Activated CD8-positive, alpha-beta memory T cell treated with anti-CD3 and anti-CD28 coated beads for 36 hours (primary cell): ENCODE results near the gene VPS18. TPM values are rescaled to one million over a fixed set of nuclear protein-coding genes. Genes with fewer than 3 reads are reported as not detected.

Source experiments
- CTCF ChIA-PET: fragments of 350-600 bp; sonication (Branson Sonifier 250); formaldehyde crosslinking; loops from one replicate; lab custom pipeline; 2021; ENCODE audit warnings: antibody characterized with exemption; lab: Charles Lee
- POLR2A ChIA-PET: fragments of 350-600 bp; sonication (Branson Sonifier 250); formaldehyde crosslinking; loops from one replicate; lab custom pipeline; 2021; ENCODE audit warnings: antibody characterized with exemption; lab: Charles Lee
- total RNA-seq, 2 experiments: library from RNA; stranded (reverse); gene quantifications; one replicate each; pipeline ENCODE4 v1.2.3, GENCODE V29; 2021

The VPS18 gene
- total RNA-seq, result 10 to 100 TPM; 16.0 to 16.8 TPM

- ChIA-PET CTCF (interaction anchor here (0.5 to 5.3 kb wide), 20 partner anchors 9 to 827 kb away, joined by 3 to 66 read pairs (median 4); partner anchors contain the start of genes CHAC1, DLL4, RHOV and SPINT1), POLR2A (interaction anchor here (0.6 to 2.3 kb wide), 8 partner anchors 35 to 388 kb away, joined by 3 to 21 read pairs (median 4); partner anchors contain the start of genes CHAC1, RAD51 and SPINT1)
These were observed at the start of gene VPS18 for GRCh38 chr15:40893733-40894680. VPS18 (plus strand) TSS chr15:40894450; CDS start chr15:40894769, 319 bp downstream.

GRCh38 chr15:40844696-40845030 is 49.6 kb upstream of the VPS18 start:
- POLR2A ChIA-PET, result interaction anchor here (0.6 to 1.3 kb wide), 3 partner anchors 22 to 101 kb away, joined by 3 to 5 read pairs (median 3); partner anchors contain the start of gene VPS18
- CTCF ChIA-PET, result interaction anchor here (0.6 to 3.7 kb wide), 6 partner anchors 10 to 62 kb away, joined by 3 to 38 read pairs (median 5); partner anchors contain the start of gene VPS18

DNA sequence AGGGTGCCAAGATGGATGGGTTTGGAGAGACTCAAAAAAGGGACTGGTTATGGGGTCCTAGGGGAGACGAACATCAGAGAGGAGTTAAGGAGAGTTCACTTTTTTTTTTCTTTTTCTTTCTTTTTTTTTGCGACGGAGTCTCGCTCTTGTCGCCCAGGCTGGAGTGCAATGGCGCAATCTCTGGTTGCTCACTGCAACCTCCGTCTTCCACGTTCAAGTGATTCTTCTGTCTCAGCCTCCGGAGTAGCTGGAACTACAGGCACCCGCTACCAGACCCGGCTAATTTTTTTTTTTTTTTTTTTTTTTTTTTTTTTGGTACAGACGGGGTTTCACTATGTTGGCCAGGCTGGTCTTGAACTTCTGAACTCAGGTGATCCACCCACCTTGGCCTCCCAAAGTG is 49.2 kb upstream of the VPS18 start:
- ChIA-PET CTCF (interaction anchor here (0.6 to 3.7 kb wide), 6 partner anchors 10 to 61 kb away, joined by 3 to 38 read pairs (median 5); partner anchors contain the start of gene VPS18), POLR2A (interaction anchor here (0.6 kb wide), 1 partner anchor 22 kb away, joined by 5 read pairs; no protein-coding TSS in a partner anchor)

DNA sequence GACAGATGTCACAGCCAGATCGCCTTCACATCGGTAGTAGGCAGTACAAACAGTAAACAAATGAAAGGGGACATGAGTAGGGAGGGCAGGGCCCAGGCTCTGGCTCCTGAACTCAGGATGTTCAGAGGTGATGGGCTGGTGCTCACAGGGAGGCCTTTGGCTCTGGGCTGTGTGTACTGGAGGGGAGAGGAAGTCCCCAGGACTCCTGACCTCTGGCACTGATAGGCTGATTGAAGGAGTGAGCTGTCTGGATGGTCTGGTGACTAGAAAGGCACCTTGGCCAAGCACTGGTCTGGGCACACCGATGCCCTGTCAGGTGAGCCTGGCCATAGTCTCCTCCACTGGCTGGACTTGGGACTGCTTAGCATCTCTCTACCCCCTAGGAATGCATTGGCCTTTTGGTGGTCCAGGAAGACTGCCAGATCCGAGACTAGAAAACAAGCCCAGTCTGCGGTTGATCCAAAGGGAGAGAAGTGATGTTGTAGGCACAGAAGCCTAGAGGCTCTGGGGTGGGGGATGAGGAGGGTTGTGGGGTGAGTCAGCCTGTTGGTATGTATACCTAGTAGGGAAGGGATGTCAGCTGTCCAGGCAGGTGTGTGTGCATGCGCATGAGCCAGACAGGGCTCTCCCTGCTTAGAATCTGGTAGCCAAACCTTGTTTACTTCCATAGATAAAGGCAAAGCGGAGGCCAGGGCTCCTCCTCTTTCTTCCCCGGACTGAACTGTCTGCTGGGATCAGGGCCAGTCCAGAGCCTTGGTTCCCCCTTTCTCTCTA is 48.6 kb upstream of the VPS18 start:
- POLR2A ChIA-PET, result no interaction called here
- CTCF ChIA-PET, result interaction anchor here (2.5 to 3.7 kb wide), 2 partner anchors 13 kb away, joined by 22 to 38 read pairs; no protein-coding TSS in a partner anchor

- ChIA-PET CTCF (interaction anchor here (2.5 kb wide), 1 partner anchor 11 kb away, joined by 22 read pairs; no protein-coding TSS in a partner anchor), POLR2A (no interaction called here)
These were observed 47.4 kb upstream of the VPS18 start for GRCh38 chr15:40846841-40847222.

GRCh38 chr15:40847223-40847961 is 46.9 kb upstream of the VPS18 start:
- ChIA-PET CTCF (interaction anchor here (0.6 to 2.5 kb wide), 3 partner anchors 11 to 259 kb away, joined by 3 to 22 read pairs (median 3); no protein-coding TSS in a partner anchor), POLR2A (interaction anchor here (0.5 to 0.6 kb wide), 2 partner anchors 14 to 571 kb away, joined by 3 read pairs; no protein-coding TSS in a partner anchor)

GRCh38 chr15:40850576-40851112 is 43.6 kb upstream of the VPS18 start:
- CTCF ChIA-PET, result interaction anchor here (0.5 to 1.6 kb wide), 2 partner anchors 8 to 21 kb away, joined by 3 to 8 read pairs; no protein-coding TSS in a partner anchor
- POLR2A ChIA-PET, result no interaction called here

- CTCF ChIA-PET, result interaction anchor here (1.0 to 3.1 kb wide), 2 partner anchors 40 to 54 kb away, joined by 3 to 12 read pairs; no protein-coding TSS in a partner anchor
- POLR2A ChIA-PET, result no interaction called here
These were observed 41.7 kb upstream of the VPS18 start for GRCh38 chr15:40852529-40852928.

GRCh38 chr15:40853241-40853890 is 40.9 kb upstream of the VPS18 start:
- CTCF ChIA-PET, result interaction anchor here (1.0 to 3.1 kb wide), 2 partner anchors 39 to 53 kb away, joined by 3 to 12 read pairs; no protein-coding TSS in a partner anchor
- POLR2A ChIA-PET, result no interaction called here

DNA sequence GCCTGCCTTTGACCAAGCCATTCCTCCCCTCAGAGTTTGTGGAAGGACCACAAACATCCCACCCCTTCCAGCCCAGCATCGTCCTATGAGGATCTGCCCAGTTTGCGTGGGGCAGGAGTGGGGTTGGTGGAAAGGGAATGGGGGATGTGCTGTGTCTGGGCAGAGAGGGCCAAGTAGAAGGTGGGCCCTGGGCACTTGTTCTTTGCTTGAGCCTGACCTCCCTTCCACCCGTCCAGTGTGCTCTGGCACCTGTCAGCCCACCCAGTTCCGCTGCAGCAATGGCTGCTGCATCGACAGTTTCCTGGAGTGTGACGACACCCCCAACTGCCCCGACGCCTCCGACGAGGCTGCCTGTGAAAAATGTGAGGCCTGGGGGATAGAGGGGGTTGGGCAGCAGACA is 40.1 kb upstream of the VPS18 start:
- CTCF ChIA-PET, result interaction anchor here (1.6 to 3.1 kb wide), 2 partner anchors 38 to 40 kb away, joined by 6 to 12 read pairs; partner anchors contain the start of gene VPS18
- POLR2A ChIA-PET, result no interaction called here

- ChIA-PET CTCF (interaction anchor here (1.1 to 3.1 kb wide), 3 partner anchors 16 to 39 kb away, joined by 3 to 12 read pairs (median 6); partner anchors contain the start of gene VPS18), POLR2A (no interaction called here)
These were observed 38.5 kb upstream of the VPS18 start for GRCh38 chr15:40855706-40856234.

- CTCF ChIA-PET, result interaction anchor here (0.5 to 4.3 kb wide), 11 partner anchors 10 to 1693 kb away, joined by 3 to 63 read pairs (median 18); partner anchors contain the start of genes DNAJC17, RHOV, SPINT1 and ZFYVE19
- POLR2A ChIA-PET, result no interaction called here
These were observed 37.5 kb upstream of the VPS18 start for GRCh38 chr15:40856746-40857145.

- ChIA-PET POLR2A (interaction anchor here (0.9 to 2.2 kb wide), 3 partner anchors 34 to 51 kb away, joined by 4 to 21 read pairs (median 4); partner anchors contain the start of genes DNAJC17, VPS18 and ZFYVE19), CTCF (interaction anchor here (0.5 to 4.3 kb wide), 25 partner anchors 9 to 1692 kb away, joined by 3 to 63 read pairs (median 5); partner anchors contain the start of genes C15orf62, DLL4, DNAJC17 and RHOV)
These were observed 36.5 kb upstream of the VPS18 start for GRCh38 chr15:40857601-40858341.

- CTCF ChIA-PET, result interaction anchor here (0.5 to 4.3 kb wide), 25 partner anchors 9 to 1310 kb away, joined by 3 to 63 read pairs (median 5); partner anchors contain the start of genes C15orf62, CCDC32, DNAJC17 and RHOV
- POLR2A ChIA-PET, result interaction anchor here (0.9 to 2.2 kb wide), 3 partner anchors 15 to 36 kb away, joined by 3 to 21 read pairs (median 6); partner anchors contain the start of genes SPINT1 and VPS18
These were observed 35.5 kb upstream of the VPS18 start for GRCh38 chr15:40858706-40859105.

GRCh38 chr15:40859206-40859851 is 34.9 kb upstream of the VPS18 start:
- ChIA-PET POLR2A (interaction anchor here (0.9 to 2.2 kb wide), 3 partner anchors 14 to 35 kb away, joined by 3 to 21 read pairs (median 6); partner anchors contain the start of genes SPINT1 and VPS18), CTCF (interaction anchor here (0.5 to 4.3 kb wide), 27 partner anchors 8 to 1309 kb away, joined by 3 to 63 read pairs (median 4); partner anchors contain the start of genes C15orf62, CCDC32, DNAJC17 and RHOV)
